Measurements from ENCODE around the gene ALX4.

The ALX4 gene

DNA sequence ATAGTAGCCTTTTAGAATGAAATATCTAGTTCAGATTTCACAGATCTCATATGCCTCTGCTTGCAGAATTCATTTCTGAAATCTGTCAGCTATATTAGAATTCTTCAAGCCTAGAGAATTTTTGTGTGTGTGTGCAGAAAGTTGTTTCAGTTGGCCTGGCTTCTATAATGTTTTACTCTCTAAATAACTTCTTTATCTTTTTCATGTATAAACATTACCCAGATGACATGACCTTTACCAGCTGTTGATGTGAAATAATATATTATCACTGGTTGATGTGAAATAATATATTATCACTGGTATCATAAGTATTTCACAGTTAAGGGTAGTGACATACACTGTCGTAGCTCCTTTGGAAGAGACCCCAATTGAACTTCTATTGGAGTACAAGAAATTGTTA, 72.8 kb downstream of the ALX4 start:
- no peak for DNase-seq

DNA sequence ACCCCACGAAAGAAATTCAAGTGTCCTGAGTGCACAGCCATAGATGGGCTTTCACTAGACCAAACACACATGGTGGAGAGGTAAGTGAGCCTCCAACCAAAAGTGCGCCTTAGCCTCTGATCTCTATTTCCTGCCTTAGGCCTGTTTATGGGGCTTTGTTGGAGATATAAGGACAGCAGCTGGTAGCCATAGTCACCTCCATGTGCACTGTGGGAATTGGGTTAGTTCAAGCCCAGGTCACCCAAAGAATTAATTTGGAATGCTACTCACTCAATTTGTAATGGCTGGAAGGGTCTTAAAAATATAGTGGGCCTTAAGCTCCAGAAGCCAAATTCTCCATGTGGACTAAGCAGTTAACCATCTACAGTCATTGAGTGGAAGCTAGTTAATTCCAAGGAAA, 73.6 kb downstream of the ALX4 start:
- no peak for DNase-seq

DNA sequence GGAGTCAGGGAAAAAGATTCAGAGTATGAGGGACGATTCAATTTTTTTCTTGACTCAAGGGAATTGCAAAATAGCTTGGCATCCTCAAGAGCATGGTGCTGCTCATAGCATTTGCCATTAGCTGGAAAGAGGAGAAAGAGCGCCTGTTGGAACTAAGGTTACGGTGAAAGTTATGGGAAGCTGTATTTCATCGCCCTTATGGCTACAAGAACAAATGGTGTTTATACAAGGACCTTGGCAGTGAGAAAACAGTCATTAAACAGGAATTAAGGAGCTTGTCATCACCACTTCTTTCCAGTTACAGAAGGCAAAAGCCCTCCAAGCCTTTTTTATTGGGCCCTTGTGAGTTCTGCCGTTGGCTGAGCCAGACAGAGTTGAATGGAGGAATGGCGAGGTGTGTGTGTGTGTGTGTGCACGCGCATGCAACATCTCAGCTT, 74.2 kb downstream of the ALX4 start:
- DNase-seq: no peak

DNA sequence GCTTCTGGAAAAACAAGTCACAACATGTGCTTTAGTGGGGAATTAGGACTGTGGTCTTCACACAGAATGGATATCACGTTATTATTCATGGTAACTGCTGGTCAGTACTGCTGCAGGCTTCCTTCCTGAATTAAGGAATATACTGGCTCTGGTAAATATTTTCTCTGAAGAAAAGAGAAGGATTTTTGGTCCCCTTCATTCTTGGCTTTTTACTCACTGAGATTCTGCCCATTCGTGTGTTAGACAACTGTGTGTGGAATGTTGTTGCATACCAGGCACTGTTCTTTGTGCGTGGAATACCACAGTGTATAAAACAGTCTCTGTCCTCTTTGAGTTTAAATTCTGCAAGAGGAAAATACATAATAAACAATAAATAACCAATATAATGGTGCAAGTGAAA, 80.3 kb downstream of the ALX4 start:
- DNase-seq: no peak

DNA sequence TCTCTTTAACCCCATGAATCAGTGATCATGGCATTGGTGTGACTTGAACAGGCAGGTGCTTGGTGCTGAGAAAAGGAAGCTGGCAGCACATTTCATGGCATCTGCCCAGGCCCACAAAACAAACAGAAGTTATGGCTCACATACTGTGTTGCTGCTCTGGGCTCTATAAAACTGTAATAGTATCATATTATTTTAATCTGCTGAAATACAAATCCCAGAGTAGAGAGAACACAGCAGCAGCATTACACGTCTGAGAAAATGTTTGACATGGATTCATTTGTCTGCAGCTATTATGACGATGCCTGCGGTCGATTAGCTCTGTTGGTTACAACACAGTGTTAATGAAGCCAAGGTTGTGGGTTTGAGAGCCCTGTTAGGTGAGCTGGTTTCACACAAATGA, 80.8 kb downstream of the ALX4 start:
- no peak for DNase-seq

DNA sequence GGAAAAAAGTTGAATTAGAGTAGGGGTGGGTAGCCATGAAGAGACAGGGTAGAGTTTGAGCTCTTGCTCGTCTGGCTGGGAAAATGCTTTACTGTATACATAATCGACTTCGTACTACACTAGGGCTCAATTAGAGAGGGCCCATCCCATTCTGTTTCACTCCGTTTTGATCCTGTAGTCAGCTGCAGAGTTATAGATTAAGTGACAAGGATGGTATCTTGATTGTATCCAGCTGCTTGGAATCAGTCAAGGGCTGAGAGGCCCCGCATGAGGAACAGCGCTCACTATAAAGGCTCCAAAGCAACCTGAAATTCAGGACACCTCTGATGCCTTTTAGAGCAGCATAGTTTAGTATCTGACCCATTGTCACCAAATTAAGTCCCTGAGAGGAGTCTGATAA, 81.6 kb downstream of the ALX4 start:
- no peak for DNase-seq

DNA sequence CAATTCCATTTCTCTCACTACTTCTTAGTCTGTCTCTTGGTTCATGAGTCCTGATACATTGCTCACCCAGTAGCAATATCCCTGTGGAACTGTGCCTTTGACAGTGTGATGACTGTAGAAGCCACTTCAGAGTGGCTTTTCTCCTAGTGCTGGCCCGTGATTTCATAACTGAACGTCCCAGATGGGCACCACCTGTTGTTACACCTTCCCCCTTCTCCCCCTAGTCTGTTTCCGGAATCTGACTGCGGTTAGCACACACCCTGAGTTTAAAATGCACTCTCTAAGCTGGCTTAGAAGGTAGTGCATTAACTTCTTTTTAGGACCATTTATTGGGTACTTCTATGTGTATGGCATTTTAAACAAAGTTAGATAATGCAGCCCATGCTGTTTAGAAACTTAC, 83.0 kb downstream of the ALX4 start:
- DNase-seq: no peak

DNA sequence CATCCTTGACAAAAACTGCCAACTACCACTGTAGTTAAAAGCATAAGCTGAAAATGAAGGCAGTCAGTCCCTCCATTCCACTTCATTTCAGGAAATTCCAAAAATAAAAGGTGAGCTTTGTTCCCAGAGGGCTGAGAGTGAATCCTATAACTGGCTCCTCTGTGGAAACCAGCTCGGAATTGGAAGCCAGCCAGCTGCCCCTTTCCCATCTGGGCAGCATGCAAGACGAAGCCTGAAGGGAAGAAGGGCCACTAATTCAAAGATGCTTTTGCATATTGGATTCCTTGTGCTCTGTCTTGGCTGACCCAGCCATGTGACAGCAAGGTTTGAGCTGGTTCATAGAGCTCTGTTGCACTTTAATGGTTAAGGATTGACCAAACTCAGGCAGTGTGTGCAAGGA, 83.4 kb downstream of the ALX4 start:
- no peak for DNase-seq

DNA sequence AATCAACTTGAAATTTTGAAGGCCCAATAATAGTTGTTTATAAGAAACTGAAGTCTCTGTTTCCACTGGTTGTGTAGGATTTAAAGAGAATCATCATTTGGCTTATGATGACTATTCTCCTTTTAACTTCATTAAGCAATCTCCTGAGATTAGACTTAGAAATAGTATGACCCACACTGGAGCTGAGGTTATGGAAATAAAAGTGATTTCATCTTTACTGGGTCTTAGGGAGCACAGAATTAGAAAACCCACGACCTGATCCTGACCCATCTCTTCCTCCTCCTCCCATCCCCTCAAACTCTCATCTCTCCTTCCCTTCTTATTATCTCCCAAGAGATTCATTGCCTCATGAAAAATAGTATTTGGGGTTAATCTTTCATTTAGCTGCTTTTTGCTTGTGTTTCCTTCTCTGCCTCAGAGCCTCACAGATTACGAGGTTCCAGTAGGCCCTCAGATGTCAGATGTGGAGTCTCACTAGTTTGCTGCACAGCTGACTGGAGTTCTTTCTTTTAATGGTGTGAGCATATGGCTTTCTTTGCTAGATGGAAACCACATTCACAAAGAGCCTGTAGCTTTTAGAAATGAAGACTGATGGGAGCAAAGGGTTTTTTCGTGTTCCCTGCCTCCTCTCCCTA, 85.0 kb downstream of the ALX4 start:
- DNase-seq: no peak

DNA sequence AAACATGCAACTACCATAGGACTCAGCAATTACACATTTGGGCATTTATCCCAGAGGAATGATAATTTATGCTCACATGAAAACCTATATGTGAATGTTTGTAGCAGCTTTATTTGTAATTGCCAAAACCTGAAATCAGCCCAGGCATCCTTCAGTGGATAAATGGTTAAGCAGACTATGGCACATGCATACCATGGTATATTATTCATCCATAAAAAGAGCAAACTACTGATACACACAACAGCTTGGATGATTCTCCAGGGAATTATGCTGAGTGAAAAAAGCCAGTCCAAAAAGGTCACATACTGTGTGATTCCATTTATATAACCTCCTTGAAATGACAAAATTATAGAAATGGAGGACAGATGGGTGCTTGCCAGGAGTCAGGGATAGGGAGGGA, 86.7 kb downstream of the ALX4 start:
- no peak for DNase-seq

DNA sequence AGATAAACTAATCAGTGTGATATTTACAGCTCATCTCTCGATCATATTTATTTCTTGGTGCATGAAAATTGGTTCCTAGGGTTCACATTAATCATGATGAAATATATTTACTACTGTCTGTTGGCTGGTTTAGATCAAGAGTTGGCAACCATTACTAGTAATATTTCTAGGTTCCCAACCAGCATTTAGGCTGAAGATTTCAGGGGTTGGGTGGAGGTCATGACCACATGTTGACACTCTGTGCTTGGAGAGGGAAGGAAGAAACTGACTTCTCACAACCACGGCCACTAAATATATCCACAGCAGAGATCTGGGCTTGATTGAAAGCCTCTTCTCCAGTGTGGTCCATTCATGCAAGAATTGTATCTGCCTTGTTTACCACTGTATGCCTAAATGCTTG, 87.9 kb downstream of the ALX4 start:
- DNase-seq: no peak

DNA sequence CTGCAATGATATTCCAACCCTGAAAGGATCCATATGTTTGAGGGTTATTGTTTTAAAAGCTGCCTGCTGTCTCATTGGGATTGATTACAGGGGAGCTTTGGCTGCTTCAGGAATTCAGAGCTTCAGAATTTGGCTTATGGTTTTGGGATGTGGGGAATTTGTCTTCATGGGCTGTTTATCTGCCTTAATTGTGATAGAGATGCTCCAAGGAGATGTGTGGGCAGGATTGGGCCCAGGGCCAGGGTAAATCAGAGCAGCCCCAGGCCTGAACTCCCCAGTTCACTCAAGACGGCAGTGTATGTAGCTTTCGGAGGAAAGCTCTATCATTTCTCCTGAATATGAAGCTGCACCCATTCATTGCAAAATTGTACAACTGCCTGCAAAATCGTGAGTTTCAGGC, 88.5 kb downstream of the ALX4 start:
- DNase-seq: no peak

DNA sequence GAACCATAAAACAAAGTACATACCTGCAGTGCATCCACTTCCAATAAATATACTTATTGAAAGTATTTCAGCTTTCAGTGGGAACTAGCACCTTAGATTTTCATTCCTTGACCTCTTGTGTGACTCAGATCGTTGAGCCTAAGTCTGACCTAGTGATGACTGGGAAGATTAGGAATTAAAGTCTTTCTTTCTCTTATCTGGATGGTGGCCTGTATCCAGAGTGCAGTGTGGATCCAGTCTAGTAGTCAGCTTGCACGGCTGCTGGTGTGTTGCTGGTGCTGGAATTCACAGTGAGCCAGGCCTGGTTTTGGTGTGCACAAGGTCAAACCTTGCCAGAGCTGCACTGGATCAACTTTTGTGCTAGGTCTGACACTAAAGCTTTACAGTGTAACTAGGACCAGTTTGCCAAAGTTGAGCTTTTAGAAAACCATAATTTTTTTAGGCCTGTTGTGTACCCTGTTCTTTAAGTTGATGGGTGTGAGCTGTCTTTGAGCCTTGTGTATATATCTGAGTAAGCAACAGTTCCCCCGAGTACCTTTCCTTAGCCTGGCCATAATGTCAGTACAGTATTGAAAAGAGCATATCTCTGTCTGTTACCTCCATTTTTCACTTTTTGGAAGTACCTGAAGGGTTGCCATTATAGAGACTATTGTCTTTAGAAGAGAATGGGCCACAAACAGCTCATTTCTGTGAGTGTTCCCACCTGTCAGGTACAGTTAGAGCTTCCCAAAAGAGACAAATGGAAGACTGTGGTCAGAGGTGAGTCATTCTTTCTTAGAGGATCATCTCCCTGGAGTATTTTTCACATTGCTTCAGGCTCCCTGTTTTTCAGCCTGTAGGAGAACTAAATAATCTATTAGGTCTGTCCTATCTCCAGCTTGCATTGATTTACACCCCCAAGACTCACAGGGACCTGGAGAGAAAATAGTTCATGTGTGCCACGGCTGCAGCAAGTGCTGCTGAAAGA, 89.8 kb downstream of the ALX4 start:
- no peak for DNase-seq

DNA sequence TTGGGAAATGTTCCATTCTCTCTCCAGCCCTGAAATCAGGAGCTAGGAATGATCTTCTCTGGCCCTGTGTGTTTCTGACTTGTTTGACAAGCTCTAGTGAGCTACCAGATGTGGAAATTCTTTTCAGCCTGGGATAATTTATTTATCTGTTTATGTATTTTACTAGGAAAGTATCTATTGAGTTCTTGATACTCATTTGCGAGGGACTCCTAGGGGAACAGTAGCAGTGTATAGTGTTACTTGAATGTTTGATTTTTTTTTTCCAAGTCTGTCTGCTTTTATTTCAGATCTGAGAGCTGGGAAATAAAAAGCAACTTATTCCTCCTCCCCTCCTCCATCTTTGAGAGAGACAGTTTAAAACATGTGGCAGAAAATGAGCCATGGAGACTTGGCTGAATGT, 92.5 kb downstream of the ALX4 start:
- DNase-seq: no peak

DNA sequence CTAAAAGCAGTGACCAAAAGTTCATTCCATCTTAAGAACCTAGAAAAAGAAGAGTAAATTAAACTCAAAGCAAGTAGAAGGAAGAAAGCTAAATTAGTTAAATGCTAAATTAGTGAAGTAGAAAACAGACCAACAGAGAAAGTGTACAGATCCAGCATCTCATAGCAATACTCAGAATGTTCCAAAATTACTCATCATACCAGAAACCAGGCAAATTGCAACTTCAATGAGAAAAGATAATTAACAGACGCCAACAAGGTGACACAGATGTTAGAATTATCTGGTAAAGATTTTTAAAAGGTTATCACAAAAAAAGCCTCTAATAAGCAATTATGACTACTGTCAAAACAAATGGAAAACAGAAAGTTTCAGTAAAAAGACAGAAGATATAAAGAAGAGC, 96.8 kb downstream of the ALX4 start:
- DNase-seq: no peak

DNA sequence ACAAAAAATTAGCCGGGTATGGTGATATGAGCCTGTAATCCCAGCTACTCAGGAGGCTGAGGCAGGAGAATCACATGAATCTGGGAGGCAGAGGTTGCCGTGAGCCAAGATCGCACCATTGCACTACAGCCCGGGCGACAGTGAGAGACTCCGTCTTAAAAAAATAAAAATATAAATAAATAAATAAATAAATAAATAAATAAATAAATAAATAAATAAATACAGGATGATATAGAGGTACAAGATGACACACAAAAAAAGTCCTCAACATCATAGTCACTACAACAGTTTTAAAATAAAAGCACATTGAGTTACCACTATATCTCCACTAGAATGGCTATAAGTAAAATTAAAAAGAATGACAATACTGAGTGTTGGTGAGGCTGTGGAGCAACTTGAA, 97.8 kb downstream of the ALX4 start:
- no peak for DNase-seq
